HK-2 (cell line): ENCODE measurements around the gene PIAS1.
"Not testable (repeated sequence)": the region's sequence is repeated elsewhere in the genome, so short reads cannot be mapped to it uniquely, and the experiment has no call there.

Experiments
- DNase-seq: peaks from one replicate; pipeline ENCODE4 v3.0.0-alpha.2; 2018; ENCODE audit not compliant: unreplicated experiment

PIAS1 gene

DNA sequence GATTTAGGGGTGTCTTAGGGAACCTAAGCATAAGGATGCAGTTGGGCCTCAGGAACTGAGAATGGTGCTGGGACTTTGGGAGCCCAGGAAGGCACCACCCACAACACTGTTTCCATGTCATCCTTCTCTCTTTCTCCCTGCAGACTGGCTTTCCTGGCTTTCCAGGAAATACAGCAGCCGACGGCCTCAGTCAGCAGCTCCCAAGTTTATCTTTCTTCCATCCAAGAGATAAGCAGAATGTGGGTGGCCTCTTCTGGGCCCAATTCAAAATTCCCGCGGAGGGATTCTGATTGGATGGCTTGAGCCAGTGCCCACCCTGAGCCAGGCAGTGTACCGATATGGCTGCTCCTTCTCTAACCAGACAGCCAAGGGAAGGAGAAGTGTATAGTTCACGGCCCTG, 179.9 kb downstream of the PIAS1 start:
- DNase-seq, result no peak

DNA sequence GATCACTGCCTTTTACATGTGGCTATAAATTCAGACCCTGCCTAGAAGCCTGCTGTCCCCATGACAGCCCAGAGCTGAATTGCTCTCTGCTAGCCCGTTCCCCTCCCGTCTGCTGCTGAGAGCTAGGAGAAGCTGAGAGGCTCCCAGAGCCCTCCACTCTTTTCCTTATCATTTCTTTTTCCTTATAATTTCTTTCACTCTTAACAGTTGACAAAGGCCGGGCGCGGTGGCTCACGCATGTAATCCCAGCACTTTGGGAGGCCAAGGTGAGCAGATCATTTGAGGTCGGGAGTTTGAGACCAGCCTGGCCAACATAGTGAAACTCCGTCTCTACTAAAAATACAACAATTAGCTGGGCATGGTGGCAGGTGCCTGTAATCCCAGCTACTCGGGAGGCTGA, 180.4 kb downstream of the PIAS1 start:
- not testable (repeated sequence) for DNase-seq

DNA sequence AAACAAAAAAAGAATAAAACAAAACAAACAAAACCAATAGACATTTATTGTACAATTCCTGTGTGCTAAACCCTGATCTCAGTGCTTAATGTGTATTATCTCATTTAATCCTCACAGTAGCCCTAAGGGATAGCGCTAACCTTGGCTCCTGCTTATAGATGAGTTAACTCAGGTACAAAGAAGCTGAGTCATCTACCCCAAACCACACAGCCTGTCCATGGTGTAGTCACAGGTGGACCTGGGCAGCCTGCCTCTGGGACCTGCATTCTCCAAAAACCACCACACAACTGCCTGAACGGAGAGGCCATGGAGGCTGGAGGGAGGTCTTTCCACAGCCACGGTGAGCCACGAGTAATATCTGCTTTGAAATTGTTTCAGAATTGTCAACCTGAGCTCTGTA, 180.9 kb downstream of the PIAS1 start:
- no peak for DNase-seq

DNA sequence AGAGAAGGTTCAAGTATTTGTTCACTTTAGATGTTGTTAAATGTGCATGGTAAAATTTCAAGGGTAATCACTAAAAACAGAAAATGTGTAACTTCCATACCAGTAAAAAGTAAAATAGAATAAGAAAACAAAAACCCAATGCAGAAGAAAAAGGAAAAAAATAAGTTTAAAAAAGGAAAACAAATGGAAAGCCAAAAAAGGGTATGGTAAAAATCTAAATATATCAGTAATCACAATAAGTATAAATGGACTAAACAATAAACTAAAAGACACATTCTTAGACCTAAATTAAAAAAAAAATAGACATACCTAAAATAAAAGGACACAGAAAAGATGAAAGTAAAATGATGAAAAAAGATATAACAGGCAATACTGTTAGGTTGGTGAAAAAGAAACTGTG, 184.9 kb downstream of the PIAS1 start:
- no peak for DNase-seq

DNA sequence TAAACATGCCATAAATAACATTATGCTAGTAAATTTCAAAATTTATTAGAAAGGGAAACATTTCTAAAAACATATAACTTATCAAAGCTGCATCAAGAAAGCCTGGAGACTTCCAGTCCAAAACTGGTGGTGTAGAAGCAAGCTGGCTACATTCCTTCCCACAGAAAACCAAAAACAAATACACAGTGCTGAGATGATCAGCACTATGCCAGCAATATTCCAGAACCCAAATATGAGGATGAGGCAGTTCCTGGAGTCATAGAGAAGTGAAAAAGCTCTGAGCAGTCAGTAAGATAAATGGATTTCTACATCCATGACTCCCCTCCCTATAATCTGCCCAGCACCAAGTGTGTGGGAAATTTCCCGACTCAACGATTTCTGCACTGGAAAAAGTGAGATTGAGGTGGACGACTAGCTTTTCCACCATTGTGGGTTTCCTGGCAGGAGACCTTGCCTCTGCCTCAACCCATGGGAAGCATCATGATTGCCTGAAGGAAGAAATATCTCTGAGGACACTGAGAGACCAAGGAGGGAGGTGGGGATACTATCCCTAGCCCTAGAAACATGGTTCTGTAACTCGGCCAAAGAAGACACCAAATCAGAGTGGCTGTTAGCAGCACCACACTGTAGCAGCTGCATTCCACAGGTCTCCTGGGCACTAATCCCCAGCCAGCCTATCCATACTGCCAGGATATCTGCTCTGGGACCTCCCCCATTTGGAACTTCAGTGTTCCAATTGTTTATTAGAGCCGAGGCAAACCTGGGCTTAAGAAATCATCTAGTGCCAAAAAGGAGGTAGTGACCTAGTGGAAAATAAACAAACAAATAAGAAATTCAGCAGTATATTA, 187.2 kb downstream of the PIAS1 start:
- no peak for DNase-seq
